Measurements from ENCODE around the gene ANKRD20A1. TPM values are rescaled to one million over a fixed set of nuclear protein-coding genes. Genes with fewer than 3 reads are reported as not detected.
"Not testable (repeated sequence)": the region's sequence is repeated elsewhere in the genome, so short reads cannot be mapped to it uniquely, and the experiment has no call there.

ANKRD20A1 gene
- total RNA-seq, result 0.24 and 0.58 TPM in 2 replicates

- DNase-seq (ENCODE audit: extremely low read depth, low read depth, low spot score), result not testable (repeated sequence)
Measured at GRCh38 chr9:67858871-67859270, at the start of gene ANKRD20A1. ANKRD20A1 (plus strand) TSS chr9:67858931; CDS start chr9:67859427, 496 bp downstream.

DNA sequence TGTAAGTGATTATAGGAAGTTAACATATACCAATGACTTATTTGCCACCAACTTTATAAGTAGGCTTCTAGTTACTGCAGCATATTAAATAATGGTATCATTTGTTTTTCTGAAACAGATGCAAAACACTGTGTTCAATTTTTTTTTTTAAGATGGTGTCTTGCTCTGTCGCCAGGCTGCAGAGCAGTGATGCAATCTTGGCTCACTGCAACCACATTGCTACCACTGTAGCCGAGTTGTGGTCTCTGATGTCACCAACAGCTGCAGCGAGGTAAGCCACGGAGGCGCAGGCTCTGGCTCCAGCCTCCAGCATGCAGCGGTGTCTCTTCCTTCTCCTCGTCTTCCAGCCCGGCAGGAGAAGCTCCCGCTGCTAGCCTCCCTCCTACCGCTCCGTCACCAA, 26.6 kb upstream of the ANKRD20A1 start:
- DNase-seq (ENCODE audit: extremely low read depth, low read depth, low spot score), result not testable (repeated sequence)
